ENCODE data around the gene LRP4.

GRCh38 chr11:46877580-46877979 lies 40.8 kb downstream of the LRP4 start:
- TF ChIP-seq JUN (IDR thresholded peaks at IDR 0.05; ENCODE audit: borderline replicate concordance, insufficient read depth, insufficient read length, low read depth) (no peak), CTCF (IDR thresholded peaks at IDR 0.05; ENCODE audit: extremely low read depth in 1 of 2, insufficient read depth in 1 of 2, low read depth in 1 of 2, low read length in 2 of 2) (no peak), POLR2A (IDR thresholded peaks at IDR 0.05; ENCODE audit: low read depth, low read length) (no peak), EZH2 (IDR thresholded peaks at IDR 0.05; ENCODE audit: borderline replicate concordance, low read depth, low read length, severe bottlenecking) (no peak), POLR2AphosphoS5 (IDR thresholded peaks at IDR 0.05; ENCODE audit: insufficient read depth, low read depth, low read length) (no peak), MAX (IDR thresholded peaks at IDR 0.05; ENCODE audit: insufficient read depth, insufficient read length) (no peak), FOS (IDR thresholded peaks at IDR 0.05; ENCODE audit: borderline replicate concordance, insufficient read depth, low read length) (no peak), MYC (IDR thresholded peaks at IDR 0.05; ENCODE audit: low read depth, low read length) (no peak), GATA2 (IDR thresholded peaks at IDR 0.05; ENCODE audit: insufficient read depth, insufficient read length, low read depth, low read length) (no peak)
